Fibroblast of peridontal ligament (primary cell): ENCODE data around the gene PLCZ1.

Source experiments
- DNase-seq: peaks from one replicate; pipeline ENCODE4 v3.0.0-alpha.2; 2010; ENCODE audit errors: extremely low read depth

PLCZ1 gene

GRCh38 chr12:18634382-18634781, 103.4 kb downstream of the PLCZ1 start:
- no peak for DNase-seq
